ENCODE data around the gene CCDC81.

Gene CCDC81

GRCh38 chr11:86447763-86448480, 73.2 kb downstream of the CCDC81 start:
- no peak for DNase-seq (ENCODE audit: low read depth)
- H3K4me3 ChIP-seq (ENCODE audit: low read depth, low read length) = no peak overlapping the region
- in situ Hi-C loops (cut with HindIII; ENCODE audit: low sequenced_read_pairs) = no loop called here
- TF ChIP-seq CTCF (IDR thresholded peaks at IDR 0.05; ENCODE audit: low read depth, low read length, missing control alignments) = no peak

- no peak for DNase-seq (ENCODE audit: low read depth)
- in situ Hi-C loops (cut with HindIII; ENCODE audit: low sequenced_read_pairs) = no loop called here
- no peak for TF ChIP-seq CTCF (IDR thresholded peaks at IDR 0.05; ENCODE audit: low read depth, low read length, missing control alignments)
- no peak overlapping the region for H3K4me3 ChIP-seq (ENCODE audit: low read depth, low read length)
These were observed 75.4 kb downstream of the CCDC81 start for GRCh38 chr11:86449993-86450629.

- peak; percentile 11 for TF ChIP-seq CTCF (IDR thresholded peaks at IDR 0.05; ENCODE audit: low read depth, low read length, missing control alignments)
- DNase-seq (ENCODE audit: low read depth) = no peak
- in situ Hi-C loops (cut with HindIII; ENCODE audit: low sequenced_read_pairs) = no loop called here
- no peak overlapping the region for H3K4me3 ChIP-seq (ENCODE audit: low read depth, low read length)
These were observed 78.8 kb downstream of the CCDC81 start for GRCh38 chr11:86453290-86454030.

- peak; percentile 85 for TF ChIP-seq CTCF (IDR thresholded peaks at IDR 0.05; ENCODE audit: low read depth, low read length, missing control alignments)
- peak; percentile 72 for DNase-seq (ENCODE audit: low read depth)
- in situ Hi-C loops (cut with HindIII; ENCODE audit: low sequenced_read_pairs) = no loop called here
These were observed 81.6 kb downstream of the CCDC81 start for GRCh38 chr11:86456075-86456939.

GRCh38 chr11:86458294-86459001, 83.8 kb downstream of the CCDC81 start:
- TF ChIP-seq CTCF (IDR thresholded peaks at IDR 0.05; ENCODE audit: low read depth, low read length, missing control alignments) = no peak
- no peak overlapping the region for H3K4me3 ChIP-seq (ENCODE audit: low read depth, low read length)
- no peak for DNase-seq (ENCODE audit: low read depth)
- in situ Hi-C loops (cut with HindIII; ENCODE audit: low sequenced_read_pairs) = no loop called here

More at GRCh38 chr11:86456075-86456939, 81.6 kb downstream of the CCDC81 start:
- H3K4me3 ChIP-seq (ENCODE audit: low read depth, low read length) = no peak overlapping the region

All from astrocyte of the cerebellum (primary cell).